Cardiac muscle cell (in vitro differentiated cells and primary cell): Measurements from ENCODE around the gene ADCY10. TPM values are rescaled to one million over a fixed set of nuclear protein-coding genes. Genes with fewer than 3 reads are reported as not detected.
"Not testable (repeated sequence)": the region's sequence is repeated elsewhere in the genome, so short reads cannot be mapped to it uniquely, and the experiment has no call there.

Experiments used
- DNase-seq, 2 donors: peaks; one replicate each; pipeline versions ENCODE4 v3.0.0 to v3.0.0-alpha.2; 2010 to 2017; ENCODE audit warnings: low read depth in 1 of 2, low spot score in 1 of 2
- H3K27ac ChIP-seq: fragments of 200-600 bp; sonication (generic); 2 replicates; pipeline ENCODE4 v1.5.1; 2016
- H3K27me3 ChIP-seq: fragments of 200-600 bp; sonication (generic); 2 replicates; pipeline ENCODE4 v1.6.0; 2016; ENCODE audit warnings: control low read depth
- H3K36me3 ChIP-seq: fragments of 200-600 bp; sonication (generic); 2 replicates; pipeline ENCODE4 v1.5.1; 2016; ENCODE audit warnings: control low read depth
- H3K4me1 ChIP-seq: fragments of 200-600 bp; sonication (generic); 2 replicates; pipeline ENCODE4 v1.8.1; 2017; ENCODE audit warnings: low read depth, mild to moderate bottlenecking, mixed run types
- H3K4me3 ChIP-seq: fragments of 200-600 bp; sonication (generic); 2 replicates; pipeline ENCODE4 v1.5.1; 2016; ENCODE audit warnings: mild to moderate bottlenecking
- H3K9me3 ChIP-seq: fragments of 200-600 bp; sonication (generic); 2 replicates; pipeline ENCODE4 v1.5.1; 2017; ENCODE audit warnings: low read depth, mild to moderate bottlenecking, control low read depth
- CTCF ChIP-seq: IDR thresholded peaks from 2 replicates; pipeline ENCODE4 v1.5.1; 2012; ENCODE audit warnings: low read depth, mild to moderate bottlenecking, low read length
- polyA plus RNA-seq: library from polyadenylated mRNA; unstranded; fragments of >200 nt; fragmentation: Nextera tagmentation; extraction: Ambion mirVana; gene quantifications from 2 replicates; pipeline ENCODE4 v1.2.1, GENCODE V29; 2016
- total RNA-seq: library from RNA; depleted of rRNA; stranded (reverse); fragments of >200 nt; gene quantifications from 2 replicates; pipeline ENCODE4 v1.2.3, GENCODE V29; 2016

The ADCY10 gene
- total and polyA plus RNA-seq, 2 experiments from 2014 or later: 0.69 to 0.82 TPM

GRCh38 chr1:167808690-167809089 lies 105.2 kb downstream of the ADCY10 start:
- Histone ChIP-seq H3K36me3 (no peaks in the 10 kb centered on the region), H3K4me1 (no peaks in the 10 kb centered on the region), H3K27ac (no peak overlapping the region), H3K27me3 (no peaks in the 10 kb centered on the region), H3K9me3 (no peaks in the 10 kb centered on the region), H3K4me3 (no peak overlapping the region)
- no peak for TF ChIP-seq CTCF
- peak in 1 of 2 donors; percentile 34 for DNase-seq

GRCh38 chr1:167808104-167808503 lies 105.8 kb downstream of the ADCY10 start:
- Histone ChIP-seq H3K4me3 (no peak overlapping the region), H3K9me3 (no peaks in the 10 kb centered on the region), H3K27me3 (no peaks in the 10 kb centered on the region), H3K27ac (no peak overlapping the region), H3K36me3 (no peaks in the 10 kb centered on the region), H3K4me1 (no peaks in the 10 kb centered on the region)
- no peak for DNase-seq
- no peak for TF ChIP-seq CTCF

GRCh38 chr1:167806676-167807075 lies 107.3 kb downstream of the ADCY10 start:
- H3K4me3 ChIP-seq, H3K4me1 ChIP-seq, DNase-seq, H3K36me3 ChIP-seq, H3K27me3 ChIP-seq, H3K27ac ChIP-seq, H3K9me3 ChIP-seq: not testable (repeated sequence)

- not testable (repeated sequence) for H3K9me3 ChIP-seq, H3K4me3 ChIP-seq
Observed at GRCh38 chr1:167806235-167806634, 107.7 kb downstream of the ADCY10 start.

GRCh38 chr1:167805041-167805556 lies 108.8 kb downstream of the ADCY10 start:
- Histone ChIP-seq H3K36me3 (no peaks in the 10 kb centered on the region), H3K9me3 (no peaks in the 10 kb centered on the region), H3K27me3 (no peaks in the 10 kb centered on the region), H3K27ac (no peak overlapping the region), H3K4me1 (peaks cover 4% of the 10 kb centered on the region), H3K4me3 (no peak overlapping the region)
- no peak for TF ChIP-seq CTCF
- DNase-seq: no peak

More at GRCh38 chr1:167806235-167806634, 107.7 kb downstream of the ADCY10 start:
- not testable (repeated sequence) for H3K4me1 ChIP-seq, H3K27ac ChIP-seq, DNase-seq, H3K36me3 ChIP-seq, H3K27me3 ChIP-seq

- no peak overlapping the region for H3K27ac ChIP-seq
Observed at GRCh38 chr1:167803358-167804207, 110.4 kb downstream of the ADCY10 start.

More at GRCh38 chr1:167803358-167804207, 110.4 kb downstream of the ADCY10 start:
- H3K4me3 ChIP-seq: no peak overlapping the region
- H3K9me3 ChIP-seq: no peaks in the 10 kb centered on the region
- DNase-seq: peak; percentile 89 to 97
- H3K27me3 ChIP-seq: no peaks in the 10 kb centered on the region
- H3K4me1 ChIP-seq: peaks cover 11% of the 10 kb centered on the region
- H3K36me3 ChIP-seq: no peaks in the 10 kb centered on the region
- TF ChIP-seq CTCF: peak; percentile 98
